GM21723 (cell line): ENCODE results near the gene SNX32.

Source experiments
- ATAC-seq: cut with Tn5 transposase; IDR thresholded peaks from one replicate; pipeline ENCODE4 v1.9.1; 2021; ENCODE audit warnings: mild to moderate bottlenecking, moderate library complexity; ENCODE audit not compliant: unreplicated experiment

Gene SNX32

GRCh38 chr11:65796726-65797601 is 36.8 kb upstream of the SNX32 start:
- ATAC-seq, result no peak

GRCh38 chr11:65797711-65798110 is 36.1 kb upstream of the SNX32 start:
- ATAC-seq, result no peak

GRCh38 chr11:65798882-65799281 is 34.9 kb upstream of the SNX32 start:
- no peak for ATAC-seq

- no peak for ATAC-seq
Measured at GRCh38 chr11:65801153-65801987, 32.4 kb upstream of the SNX32 start.

- ATAC-seq, result peak; percentile 94
Measured at GRCh38 chr11:65802841-65803240, 30.9 kb upstream of the SNX32 start.

GRCh38 chr11:65803797-65804492 is 29.8 kb upstream of the SNX32 start:
- no peak for ATAC-seq

- no peak for ATAC-seq
Measured at GRCh38 chr11:65806979-65807378, 26.8 kb upstream of the SNX32 start.

- no peak for ATAC-seq
Measured at GRCh38 chr11:65808744-65809341, 24.9 kb upstream of the SNX32 start.

- ATAC-seq, result no peak
Measured at GRCh38 chr11:65809496-65809895, 24.3 kb upstream of the SNX32 start.

- no peak for ATAC-seq
Measured at GRCh38 chr11:65810046-65810868, 23.5 kb upstream of the SNX32 start.

- no peak for ATAC-seq
Measured at GRCh38 chr11:65811764-65812475, 21.8 kb upstream of the SNX32 start.

GRCh38 chr11:65814131-65814985 is 19.4 kb upstream of the SNX32 start:
- no peak for ATAC-seq

GRCh38 chr11:65814986-65815565 is 18.7 kb upstream of the SNX32 start:
- no peak for ATAC-seq

GRCh38 chr11:65816696-65817095 is 17.1 kb upstream of the SNX32 start:
- no peak for ATAC-seq

GRCh38 chr11:65817312-65817834 is 16.4 kb upstream of the SNX32 start:
- no peak for ATAC-seq

- peak; percentile 79 for ATAC-seq
Measured at GRCh38 chr11:65817835-65818680, 15.7 kb upstream of the SNX32 start.

GRCh38 chr11:65821107-65821506 is 12.7 kb upstream of the SNX32 start:
- ATAC-seq, result no peak
